Fibroblast of mammary gland (primary cell): Measurements from ENCODE around the gene TFIP11.
A peak's percentile ranks its signal among the peaks of the same experiment; 100 is the strongest.

Source experiments
- DNase-seq: peaks from one replicate; pipeline ENCODE4 v3.0.0-alpha.2; 2010; ENCODE audit warnings: low read depth
- H3K4me3 ChIP-seq: 2 replicates; pipeline ENCODE4 v1.5.1; 2011; ENCODE audit warnings: low read depth, mild to moderate bottlenecking, low read length, moderate library complexity; ENCODE audit not compliant: control insufficient read depth
- TF ChIP-seq, protein P1 (sequence below): conservative IDR thresholded peaks from 2 replicates; pipeline ENCODE4 v1.5.1; 2011; ENCODE audit warnings: low read depth, low read length, inconsistent platforms; ENCODE audit not compliant: control insufficient read depth, insufficient read depth

Gene TFIP11

GRCh38 chr22:26481694-26482093 is 30.6 kb downstream of the TFIP11 start:
- TF ChIP-seq, protein P1, sequence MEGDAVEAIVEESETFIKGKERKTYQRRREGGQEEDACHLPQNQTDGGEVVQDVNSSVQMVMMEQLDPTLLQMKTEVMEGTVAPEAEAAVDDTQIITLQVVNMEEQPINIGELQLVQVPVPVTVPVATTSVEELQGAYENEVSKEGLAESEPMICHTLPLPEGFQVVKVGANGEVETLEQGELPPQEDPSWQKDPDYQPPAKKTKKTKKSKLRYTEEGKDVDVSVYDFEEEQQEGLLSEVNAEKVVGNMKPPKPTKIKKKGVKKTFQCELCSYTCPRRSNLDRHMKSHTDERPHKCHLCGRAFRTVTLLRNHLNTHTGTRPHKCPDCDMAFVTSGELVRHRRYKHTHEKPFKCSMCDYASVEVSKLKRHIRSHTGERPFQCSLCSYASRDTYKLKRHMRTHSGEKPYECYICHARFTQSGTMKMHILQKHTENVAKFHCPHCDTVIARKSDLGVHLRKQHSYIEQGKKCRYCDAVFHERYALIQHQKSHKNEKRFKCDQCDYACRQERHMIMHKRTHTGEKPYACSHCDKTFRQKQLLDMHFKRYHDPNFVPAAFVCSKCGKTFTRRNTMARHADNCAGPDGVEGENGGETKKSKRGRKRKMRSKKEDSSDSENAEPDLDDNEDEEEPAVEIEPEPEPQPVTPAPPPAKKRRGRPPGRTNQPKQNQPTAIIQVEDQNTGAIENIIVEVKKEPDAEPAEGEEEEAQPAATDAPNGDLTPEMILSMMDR, result no peak
- no peak for DNase-seq
- no peak overlapping the region for H3K4me3 ChIP-seq

- DNase-seq, result no peak
- no peak overlapping the region for H3K4me3 ChIP-seq
- TF ChIP-seq, protein P1, result no peak
Observed at GRCh38 chr22:26481112-26481693, 31.1 kb downstream of the TFIP11 start.

DNA sequence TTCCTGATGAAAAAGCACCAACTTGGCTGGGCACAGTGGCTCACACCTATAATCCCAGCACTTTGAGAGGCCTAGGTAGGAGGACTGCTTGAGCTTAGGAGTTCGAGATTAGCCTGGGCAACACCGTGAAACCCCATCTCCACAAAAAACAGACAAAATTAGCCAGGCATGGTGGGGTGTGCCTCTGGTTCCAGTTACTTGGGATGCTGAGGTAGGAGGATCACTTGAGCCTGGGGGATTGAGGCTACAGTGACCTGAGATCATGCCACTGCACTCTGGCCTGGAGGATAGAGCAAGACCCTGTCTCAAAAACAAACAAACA is 31.7 kb downstream of the TFIP11 start:
- no peak overlapping the region for H3K4me3 ChIP-seq
- TF ChIP-seq, protein P1, result no peak
- DNase-seq, result no peak

GRCh38 chr22:26479792-26480610 is 32.3 kb downstream of the TFIP11 start:
- peak overlapping the region; percentile 31 for H3K4me3 ChIP-seq
- DNase-seq, result no peak
- TF ChIP-seq, protein P1, result no peak

GRCh38 chr22:26479043-26479791 is 33.1 kb downstream of the TFIP11 start:
- TF ChIP-seq, protein P1, result no peak
- H3K4me3 ChIP-seq, result peak overlapping the region; percentile 31
- no peak for DNase-seq

- H3K4me3 ChIP-seq, result no peak overlapping the region
- TF ChIP-seq, protein P1, result no peak
- DNase-seq, result no peak
Observed at GRCh38 chr22:26477341-26477731, 34.9 kb downstream of the TFIP11 start.
